A549 treated with RU486 at 1 μM for 4 hours (cell line): ENCODE results near the gene PRSS53. TPM values are rescaled to one million over a fixed set of nuclear protein-coding genes. Genes with fewer than 3 reads are reported as not detected.

Experiments used
- total RNA-seq: library from RNA; stranded (reverse); fragments of 200-300 nt; extraction: Qiagen RNA extraction; gene quantifications from 5 replicates; pipeline ENCODE4 v1.2.3, GENCODE V29; 2022; ENCODE audit warnings: low read depth

The PRSS53 gene
- total RNA-seq, result 0.61 to 1.4 TPM (median 1.1 TPM) in 5 replicates

DNA sequence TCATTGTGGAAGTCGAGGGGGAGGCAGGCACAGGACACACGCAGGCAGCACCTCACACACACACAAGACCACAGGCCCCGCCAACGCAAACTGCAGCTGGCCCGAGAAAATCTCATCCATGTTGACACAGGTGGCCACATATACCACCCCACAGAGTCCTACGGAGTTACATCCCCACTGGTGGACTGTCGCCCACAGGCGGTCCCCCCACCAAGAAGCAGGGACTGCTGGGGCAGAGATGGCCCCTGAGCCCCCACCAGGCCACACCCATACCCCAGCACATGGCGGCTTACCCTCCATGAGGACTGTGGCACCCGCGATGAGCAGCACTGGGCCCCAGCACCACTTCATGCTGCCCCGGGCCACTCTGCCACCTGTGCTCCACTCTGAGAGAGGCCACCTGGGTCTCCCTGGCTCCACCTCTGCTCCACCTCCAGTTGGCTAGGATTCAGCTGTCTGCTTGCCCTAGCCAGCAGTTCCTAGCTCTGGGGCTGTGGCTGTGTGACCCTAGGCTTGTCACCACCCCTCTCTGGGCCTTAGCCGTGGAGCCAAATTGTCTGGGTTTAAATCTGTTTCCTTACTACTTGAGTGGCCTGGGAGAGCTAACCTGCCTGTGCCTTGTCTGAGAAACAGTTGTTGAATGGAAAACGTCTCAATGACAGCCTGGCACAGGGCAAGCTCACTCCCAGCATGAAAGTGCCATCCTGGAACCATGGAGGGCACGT lies at the start of gene PRSS53:
TSS of gene PRSS53 (minus strand) at position 485 of the 725 bp plus-strand sequence. CDS start at position 351, 134 bp downstream.

DNA sequence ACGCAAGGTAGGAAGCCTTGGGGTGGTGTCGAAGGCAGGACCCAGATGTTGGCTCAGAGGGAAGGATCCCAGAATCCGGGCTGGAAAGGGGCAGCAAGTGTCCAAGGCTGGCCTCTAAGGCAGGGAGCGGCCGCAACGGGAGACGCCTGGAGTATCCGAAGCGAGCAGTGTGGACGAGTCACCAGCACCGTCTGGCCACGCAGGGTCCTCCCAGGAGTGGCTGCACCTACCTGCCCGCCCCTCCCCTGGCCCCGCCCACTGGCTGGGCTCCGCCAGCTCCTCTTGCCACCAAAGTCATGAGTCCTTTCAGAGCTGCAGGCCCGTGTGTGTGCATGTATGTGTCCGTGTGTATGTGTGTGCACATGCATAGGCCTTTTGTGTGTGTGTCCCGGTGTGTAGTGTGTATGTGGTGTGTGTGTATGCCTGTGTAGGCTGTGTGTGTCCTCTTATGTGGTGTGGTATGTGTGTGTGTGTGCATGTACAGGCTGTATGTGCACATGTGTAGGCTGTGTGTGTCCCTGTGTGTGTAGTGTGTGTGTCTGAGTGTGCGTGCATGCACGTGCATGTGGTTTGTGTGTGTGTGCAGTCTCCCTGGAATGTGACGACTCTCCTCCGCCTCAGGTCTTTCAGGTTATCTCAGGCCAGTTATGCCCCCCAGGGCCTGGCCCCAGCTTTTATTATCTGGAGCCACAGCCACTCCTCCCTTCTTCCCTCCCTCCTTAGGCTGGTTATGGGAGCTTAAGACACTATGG lies 47.0 kb upstream of the PRSS53 start, which contains the start of gene PRSS8:
TSS of gene PRSS8 (minus strand) at position 193 of the 752 bp plus-strand sequence. CDS start 229 bp downstream, outside the sequence.

DNA sequence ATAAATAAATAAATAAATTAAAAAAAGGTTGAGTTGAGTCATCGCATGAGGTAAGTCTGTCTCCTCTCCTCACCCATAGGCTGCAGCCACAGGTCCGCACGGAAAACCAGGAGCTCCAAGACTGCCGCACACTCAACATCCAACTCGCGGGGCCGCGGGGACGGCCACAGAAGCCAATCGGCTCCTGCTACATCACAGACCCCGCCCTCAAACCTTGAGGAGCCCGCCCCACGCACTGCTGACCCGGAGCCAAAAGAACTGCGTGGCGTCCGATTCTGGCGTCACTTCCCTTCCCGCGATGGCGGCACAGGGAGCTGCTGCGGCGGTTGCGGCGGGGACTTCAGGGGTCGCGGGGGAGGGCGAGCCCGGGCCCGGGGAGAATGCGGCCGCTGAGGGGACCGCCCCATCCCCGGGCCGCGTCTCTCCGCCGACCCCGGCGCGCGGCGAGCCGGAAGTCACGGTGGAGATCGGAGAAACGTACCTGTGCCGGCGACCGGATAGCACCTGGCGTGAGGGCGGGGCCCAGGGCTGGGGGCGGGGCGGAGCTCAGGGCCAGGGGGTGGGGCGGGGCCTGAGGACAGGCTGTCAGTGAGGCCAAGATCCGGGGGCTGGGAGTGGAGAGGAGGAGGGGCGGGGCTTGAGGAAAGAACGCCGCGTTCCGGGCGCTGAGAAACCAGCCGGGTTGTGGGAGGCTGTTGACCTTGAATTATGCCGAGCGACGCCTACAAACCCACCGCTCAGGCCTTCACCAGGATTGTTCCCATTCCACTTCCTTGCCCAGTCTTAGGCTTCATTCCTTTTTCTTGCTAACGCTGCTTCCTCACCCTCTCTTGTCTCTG lies 28.9 kb upstream of the PRSS53 start, which contains the start of gene KAT8:
TSS of gene KAT8 (plus strand) at position 281 of the 839 bp plus-strand sequence. CDS start at position 299, 18 bp downstream.

DNA sequence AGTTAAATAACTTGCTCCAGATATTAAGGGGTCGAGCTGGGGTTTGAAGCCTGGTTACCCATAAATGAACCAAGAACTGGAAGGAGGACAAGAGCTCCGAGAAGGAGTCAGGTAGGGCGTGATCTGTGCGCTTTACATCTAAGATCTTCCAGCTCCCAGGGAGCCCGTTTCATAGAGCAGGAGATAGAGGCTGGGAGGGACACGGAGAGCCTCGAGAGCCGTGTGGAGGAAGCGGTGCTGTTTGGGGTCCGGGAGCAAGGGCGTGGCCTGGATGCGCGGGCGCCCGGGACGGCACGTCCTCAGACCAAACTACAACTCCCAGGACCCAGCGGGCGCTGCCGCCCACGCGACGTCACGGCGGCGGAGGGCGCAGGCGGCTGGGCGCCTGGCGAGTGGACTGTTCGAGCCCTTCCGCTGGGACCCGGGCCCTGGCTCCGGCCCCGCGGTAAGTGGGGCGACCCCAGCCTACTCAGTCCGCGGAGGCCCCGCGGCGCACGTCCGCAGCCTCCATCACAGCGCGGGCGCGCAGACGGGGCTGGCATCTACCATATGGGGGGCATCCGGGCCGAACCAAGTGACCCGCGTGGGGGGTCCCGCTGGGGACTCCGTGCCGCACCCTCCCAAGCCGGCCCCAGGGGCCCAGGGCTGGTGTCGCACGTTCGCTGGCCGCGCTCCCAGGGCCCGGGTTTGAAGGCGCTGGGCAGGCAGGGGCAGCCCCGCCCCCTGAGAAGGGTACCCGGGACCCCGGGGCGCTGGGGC lies 19.5 kb upstream of the PRSS53 start, which contains the start of gene BCKDK:
TSS of gene BCKDK (plus strand) at position 352 of the 759 bp plus-strand sequence. CDS start 838 bp downstream, outside the sequence.

DNA sequence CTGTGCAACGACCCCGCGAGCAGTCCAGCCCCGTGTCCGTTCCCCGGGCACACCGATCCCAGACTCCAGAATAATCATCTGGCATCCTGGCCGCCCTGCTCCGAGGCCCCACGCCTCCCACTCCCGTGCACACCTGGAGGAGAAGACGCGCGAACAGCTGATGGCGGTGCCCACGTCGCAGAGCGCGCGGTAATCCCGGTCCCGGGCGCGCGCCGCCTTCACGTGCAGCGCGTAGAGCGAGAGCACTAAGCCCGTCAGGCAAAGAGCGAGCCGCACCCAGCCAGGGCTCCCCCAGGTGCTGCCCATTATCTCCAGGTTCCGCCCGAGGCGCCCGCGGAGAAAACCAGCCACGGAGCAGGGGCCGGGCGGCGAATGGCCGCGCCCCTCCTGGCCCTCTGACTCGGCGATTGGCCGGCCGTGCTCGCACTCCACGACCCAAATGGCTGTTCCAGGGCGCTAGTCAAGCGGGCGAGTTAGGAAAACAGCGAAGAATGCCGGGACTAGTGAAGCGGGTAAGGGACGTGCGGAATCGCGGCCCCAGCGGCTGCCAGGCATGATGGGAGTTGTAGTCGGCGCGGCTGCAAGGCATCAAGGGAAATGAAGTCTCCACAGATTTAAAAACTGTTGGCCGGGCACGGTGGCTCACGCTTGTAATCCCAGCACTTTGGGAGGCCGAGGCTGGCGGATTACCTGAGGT lies 5.8 kb upstream of the PRSS53 start, which contains the start of gene VKORC1:
TSS of gene VKORC1 (minus strand) at position 374 of the 697 bp plus-strand sequence. CDS start at position 306, 68 bp downstream.

DNA sequence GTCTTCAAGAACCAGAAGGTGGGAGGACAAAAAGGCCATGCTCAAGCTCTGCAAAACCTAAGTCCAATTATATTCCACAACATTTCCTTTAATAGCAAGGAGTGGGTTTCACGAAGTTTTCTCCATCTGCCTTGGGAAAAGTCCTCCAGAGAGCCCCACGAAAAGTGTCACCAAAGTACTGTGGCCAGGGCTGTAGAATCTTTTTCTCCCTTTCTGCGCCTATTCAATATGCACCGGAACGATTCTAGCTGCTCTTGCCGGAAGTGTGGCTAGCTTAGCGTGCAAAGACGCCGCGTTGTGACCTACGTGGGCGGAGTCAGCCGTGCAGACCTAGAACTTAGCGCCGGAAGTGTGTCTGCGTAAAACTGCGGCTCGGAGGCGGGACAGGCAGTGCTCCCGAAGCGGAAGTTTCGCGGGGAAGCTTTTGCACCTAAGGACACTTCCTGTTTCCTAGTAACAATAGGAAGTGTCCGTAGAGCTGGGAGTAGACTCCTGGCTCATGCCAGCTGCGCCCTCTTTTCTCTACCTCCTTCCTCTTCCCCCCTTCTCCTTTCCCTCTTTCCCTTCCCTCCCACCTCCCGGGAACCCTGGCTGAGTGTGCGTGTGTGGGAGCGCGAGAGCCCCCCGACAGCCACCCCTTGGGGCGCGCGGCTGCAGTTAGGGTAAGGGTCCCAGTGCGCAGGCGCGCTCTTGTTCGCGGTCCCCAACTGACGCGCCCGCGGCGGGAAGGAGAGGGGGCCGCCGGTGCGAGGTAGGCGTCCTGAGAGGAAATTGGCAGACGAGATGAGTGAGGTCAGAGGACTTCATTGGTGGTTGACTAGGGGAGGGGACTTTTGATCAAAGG lies 14.6 kb downstream of the PRSS53 start, which contains the start of the genes ZNF646 and ZNF668:
TSS of gene ZNF646 (plus strand) at position 453 of the 844 bp plus-strand sequence. CDS start 1,903 bp downstream, outside the sequence.
TSS of gene ZNF668 (minus strand) at position 271 of the 844 bp plus-strand sequence. CDS start 9,781 bp downstream, outside the sequence.

Other genes starting within 250 kb of the PRSS53 start
- gene BCL7C, start 194.9 kb downstream of the PRSS53 start, total RNA-seq, result 26.5 to 41.9 TPM (median 38.4 TPM) in 5 replicates
- gene CTF1, start 192.3 kb downstream of the PRSS53 start, total RNA-seq, result 0.08 to 0.23 TPM (median 0.16 TPM) in 4 of 5 replicates, not detected in the other
- gene FBXL19, start 165.4 kb downstream of the PRSS53 start, total RNA-seq, result 11.6 to 23.8 TPM (median 19.2 TPM) in 5 replicates
- gene ORAI3, start 139.9 kb downstream of the PRSS53 start, total RNA-seq, result 9.1 to 16.9 TPM (median 13.9 TPM) in 5 replicates
- gene SETD1A, start 131.2 kb downstream of the PRSS53 start, total RNA-seq, result 16.7 to 23.8 TPM (median 21.6 TPM) in 5 replicates
- gene HSD3B7, start 103.7 kb downstream of the PRSS53 start, total RNA-seq, result 11.4 to 17.0 TPM (median 13.8 TPM) in 5 replicates
- gene STX1B, start 78.3 kb downstream of the PRSS53 start, total RNA-seq, result 1.5 to 2.1 TPM (median 1.5 TPM) in 5 replicates
- 62.9 to 80.5 TPM (median 68.1 TPM) in 5 replicates for gene STX4, start 55.4 kb downstream of the PRSS53 start, total RNA-seq
- 11.0 to 20.6 TPM (median 18.0 TPM) in 5 replicates for gene ZNF668, start 14.7 kb downstream of the PRSS53 start, total RNA-seq
- gene ZNF646, start 14.5 kb downstream of the PRSS53 start, total RNA-seq, result 8.7 to 11.9 TPM (median 9.7 TPM) in 5 replicates
- gene VKORC1, start 5.9 kb upstream of the PRSS53 start, total RNA-seq, result 101 to 142 TPM (median 140 TPM) in 5 replicates
- gene BCKDK, start 19.4 kb upstream of the PRSS53 start, total RNA-seq, result 34.4 to 51.3 TPM (median 45.9 TPM) in 5 replicates
- 33.3 to 40.2 TPM (median 36.9 TPM) in 5 replicates for gene KAT8, start 28.7 kb upstream of the PRSS53 start, total RNA-seq
- gene PRSS8, start 46.8 kb upstream of the PRSS53 start, total RNA-seq, result 0.26 to 0.91 TPM (median 0.28 TPM) in 5 replicates
- 0.29 to 1.2 TPM (median 0.65 TPM) in 5 replicates for gene PRSS36, start 61.1 kb upstream of the PRSS53 start, total RNA-seq
- gene FUS, start 91.2 kb upstream of the PRSS53 start, total RNA-seq, result 501 to 589 TPM (median 572 TPM) in 5 replicates
- 27.9 to 44.1 TPM (median 37.7 TPM) in 5 replicates for gene PYCARD, start 113.8 kb upstream of the PRSS53 start, total RNA-seq
- 0.02 to 0.14 TPM (median 0.05 TPM) in 5 replicates for gene TRIM72, start 125.2 kb upstream of the PRSS53 start, total RNA-seq
- gene PYDC1, start 128.2 kb upstream of the PRSS53 start, total RNA-seq, result not detected in 5 replicates
- 1.9 to 2.9 TPM (median 2.1 TPM) in 5 replicates for gene ITGAM, start 171.0 kb upstream of the PRSS53 start, total RNA-seq